Stimulated activated CD8-positive, alpha-beta memory T cell treated with anti-CD3 and anti-CD28 coated beads, Interleukin-4, amount 100 ng/mL, for 24 hours (primary cell): ENCODE data around the gene HAVCR1.

ENCODE experiments used
- DNase-seq: peaks from one replicate; pipeline ENCODE4 v3.0.0-alpha.2; 2020; ENCODE audit warnings: low read depth

Gene HAVCR1

DNA sequence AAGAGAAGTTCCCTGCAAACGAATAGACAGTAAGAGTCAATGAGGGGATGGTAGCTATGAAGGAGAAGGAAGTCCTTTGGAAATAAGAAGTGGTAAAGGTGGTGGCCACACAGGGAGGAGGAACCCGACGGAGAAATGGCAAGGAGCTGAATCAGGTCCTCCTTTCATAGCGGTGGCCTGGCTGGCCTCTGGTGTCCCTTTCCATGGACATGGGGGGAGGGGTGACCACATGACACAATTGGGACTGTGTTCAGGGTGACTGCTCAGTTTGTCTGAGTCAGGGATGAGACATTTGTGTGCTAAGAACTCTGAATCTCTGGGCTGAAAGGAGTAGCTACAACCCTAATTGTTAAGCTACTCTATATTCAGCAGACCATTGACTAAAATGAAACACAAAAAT is 67.2 kb downstream of the HAVCR1 start:
- DNase-seq: no peak

- DNase-seq: no peak
These were observed 74.9 kb downstream of the HAVCR1 start for GRCh38 chr5:156984064-156984463.

GRCh38 chr5:156981481-156981880 is 77.4 kb downstream of the HAVCR1 start:
- DNase-seq: no peak
